ENCODE data around the gene DEGS1.

GRCh38 chr1:224201383-224201782, 18.3 kb downstream of the DEGS1 start:
- TF ChIP-seq CTCF (IDR thresholded peaks at IDR 0.05) = no peak
- no peak for TF ChIP-seq POLR2A (IDR thresholded peaks at IDR 0.05)
